Central memory CD4-positive, alpha-beta T cell (primary cell): ENCODE results near the gene TMUB1.

ENCODE experiments used
- DNase-seq: peaks from one replicate; pipeline ENCODE4 v3.0.0; 2022

TMUB1 gene

DNA sequence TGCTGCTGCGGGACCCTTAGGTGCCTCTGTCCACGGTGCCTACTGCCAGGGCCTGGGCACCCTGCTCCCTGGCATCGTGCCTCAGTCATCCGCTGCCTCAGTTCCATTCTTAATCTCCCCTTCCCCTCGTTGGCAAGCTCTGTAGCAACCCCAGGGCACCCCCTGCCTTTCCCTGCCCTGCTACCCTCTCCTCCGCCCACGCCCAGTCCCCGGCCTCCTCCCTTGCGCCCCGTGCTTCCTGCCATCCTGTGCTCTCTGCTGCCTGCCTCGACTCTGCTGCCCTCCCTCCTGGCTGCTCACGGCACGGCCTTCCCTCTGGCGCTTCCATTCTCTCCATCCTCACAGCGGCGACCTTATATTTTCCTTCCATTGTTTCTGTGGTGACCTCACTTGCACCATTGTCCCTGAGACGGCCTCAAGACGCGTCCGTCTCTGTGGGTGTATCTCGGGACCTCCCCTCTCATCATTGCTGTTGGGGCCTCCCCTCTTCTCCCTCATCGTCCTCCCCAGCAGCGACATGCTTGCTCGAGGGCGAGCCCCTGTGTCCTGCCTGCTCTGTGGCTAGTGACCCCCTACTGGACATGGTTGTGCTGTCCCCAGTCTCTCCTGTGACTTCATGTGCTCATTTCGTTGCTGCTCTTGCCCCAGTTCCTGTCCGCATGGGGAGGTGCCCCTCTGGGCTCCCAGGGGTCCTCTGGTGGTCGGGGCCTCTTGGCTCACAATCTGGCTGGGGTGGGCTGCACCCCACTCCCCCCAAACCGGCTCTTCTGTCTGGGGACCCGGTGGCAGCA is 38.3 kb upstream of the TMUB1 start:
- no peak for DNase-seq

DNA sequence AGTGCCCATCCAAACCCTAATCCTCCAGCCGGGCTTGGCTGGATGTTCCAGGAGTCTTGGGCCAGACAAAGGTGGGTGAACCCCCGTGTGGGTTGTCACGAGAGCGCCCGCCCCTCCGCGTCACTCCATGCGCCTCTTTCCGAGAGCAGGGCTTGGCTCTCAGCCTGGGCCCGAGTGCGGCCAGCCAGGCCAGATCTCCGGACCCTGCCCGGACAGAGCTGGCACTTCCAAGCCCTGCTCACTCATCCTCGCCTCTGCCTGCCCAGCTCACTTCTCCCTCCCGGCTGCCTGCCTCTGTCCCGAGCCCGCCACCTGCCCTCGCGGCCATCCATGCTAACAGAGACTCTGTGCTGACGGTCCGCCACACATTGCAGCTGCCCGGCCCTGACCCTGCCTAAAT is 37.6 kb upstream of the TMUB1 start:
- no peak for DNase-seq

DNA sequence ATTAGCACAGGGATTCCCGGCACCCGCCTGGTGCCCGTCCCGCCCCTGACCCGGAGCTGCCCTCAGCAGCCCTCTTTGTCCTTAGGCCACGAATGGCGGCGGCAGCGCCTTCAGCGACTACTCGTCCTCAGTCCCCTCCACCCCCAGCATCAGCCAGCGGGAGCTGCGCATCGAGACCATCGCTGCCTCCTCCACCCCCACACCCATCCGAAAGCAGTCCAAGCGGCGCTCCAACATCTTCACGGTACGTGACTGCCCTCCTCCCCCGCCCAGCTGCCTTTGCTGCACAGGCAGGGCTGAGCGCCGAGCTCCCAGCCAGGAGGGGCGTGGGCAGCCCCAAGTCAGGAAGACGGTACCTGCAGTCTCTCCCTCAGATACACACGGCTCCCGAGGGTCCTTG is 36.6 kb upstream of the TMUB1 start:
- DNase-seq = no peak

DNA sequence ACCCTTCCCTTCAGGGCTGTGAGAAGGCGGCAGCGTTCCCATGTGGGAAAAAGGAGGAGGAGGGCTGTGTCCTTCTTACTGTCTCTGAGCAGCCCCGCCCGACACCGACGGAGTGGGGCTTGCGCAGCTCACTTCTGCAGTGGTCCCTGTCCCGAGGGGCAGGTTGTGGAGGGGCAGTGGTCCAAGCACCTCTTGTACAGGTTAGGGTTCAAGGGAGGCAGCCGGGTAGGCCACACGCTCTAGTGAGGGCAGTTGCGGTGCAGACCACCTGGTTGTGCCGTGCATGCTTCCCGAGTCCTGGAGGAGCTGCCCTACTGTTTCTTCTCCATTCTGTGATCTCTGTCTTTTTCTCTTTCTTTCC is 35.7 kb upstream of the TMUB1 start:
- no peak for DNase-seq

DNA sequence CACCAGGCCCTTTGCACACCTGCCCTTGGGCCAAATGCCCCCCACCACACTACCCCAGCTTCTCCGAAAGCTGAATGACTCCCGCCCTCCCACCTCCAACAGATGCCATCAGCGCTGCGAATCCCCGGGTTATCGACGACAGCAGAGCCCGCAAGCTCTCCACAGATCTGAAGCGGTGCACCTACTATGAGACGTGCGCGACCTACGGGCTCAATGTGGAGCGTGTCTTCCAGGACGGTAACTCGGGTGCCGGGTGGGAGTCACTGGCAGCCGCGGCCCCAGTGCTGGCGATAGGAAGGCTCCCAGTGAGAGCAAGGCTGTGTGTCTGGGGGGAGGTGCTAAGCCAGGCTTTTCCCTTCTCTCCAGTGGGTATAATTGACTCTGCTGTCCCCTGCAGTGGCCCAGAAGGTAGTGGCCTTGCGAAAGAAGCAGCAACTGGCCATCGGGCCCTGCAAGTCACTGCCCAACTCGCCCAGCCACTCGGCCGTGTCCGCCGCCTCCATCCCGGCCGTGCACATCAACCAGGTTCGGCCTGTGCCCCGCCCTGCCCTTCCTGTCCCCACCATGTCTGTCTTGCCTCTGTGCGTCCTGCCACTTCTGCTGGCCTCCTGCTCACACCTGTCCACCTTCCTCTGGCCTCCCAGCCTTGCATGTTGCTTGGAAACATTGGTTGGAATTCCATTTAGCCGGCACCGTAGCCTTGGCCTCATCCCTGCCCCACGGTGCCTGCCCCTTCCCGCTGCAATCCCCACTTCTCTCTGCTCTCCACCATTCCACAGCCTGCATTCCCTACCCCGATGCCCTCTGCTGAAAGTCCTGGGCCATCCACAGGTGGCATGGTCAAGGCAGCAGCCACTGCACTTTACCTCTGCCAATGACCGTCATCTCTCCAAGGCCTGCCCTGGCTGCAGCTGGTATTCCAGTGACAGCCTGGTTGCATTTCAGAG is 35.1 kb upstream of the TMUB1 start:
- no peak for DNase-seq

DNA sequence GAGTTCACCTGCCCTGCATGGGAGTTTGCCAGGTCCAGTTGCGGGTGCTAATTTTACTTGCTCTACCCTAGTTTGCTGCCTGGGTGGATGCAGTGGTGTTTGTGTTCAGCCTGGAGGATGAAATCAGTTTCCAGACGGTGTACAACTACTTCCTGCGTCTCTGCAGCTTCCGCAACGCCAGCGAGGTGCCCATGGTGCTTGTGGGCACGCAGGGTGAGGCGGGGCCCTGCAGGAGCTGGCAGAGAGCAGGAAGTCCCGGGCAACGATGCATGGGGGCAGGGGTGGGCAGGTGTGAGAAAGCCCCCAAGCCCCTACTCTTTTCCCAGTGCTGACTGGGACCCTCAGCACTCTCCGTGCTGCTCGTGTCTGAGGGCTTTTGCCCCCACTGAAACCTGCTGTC is 34.3 kb upstream of the TMUB1 start:
- DNase-seq = peak; percentile 69

DNA sequence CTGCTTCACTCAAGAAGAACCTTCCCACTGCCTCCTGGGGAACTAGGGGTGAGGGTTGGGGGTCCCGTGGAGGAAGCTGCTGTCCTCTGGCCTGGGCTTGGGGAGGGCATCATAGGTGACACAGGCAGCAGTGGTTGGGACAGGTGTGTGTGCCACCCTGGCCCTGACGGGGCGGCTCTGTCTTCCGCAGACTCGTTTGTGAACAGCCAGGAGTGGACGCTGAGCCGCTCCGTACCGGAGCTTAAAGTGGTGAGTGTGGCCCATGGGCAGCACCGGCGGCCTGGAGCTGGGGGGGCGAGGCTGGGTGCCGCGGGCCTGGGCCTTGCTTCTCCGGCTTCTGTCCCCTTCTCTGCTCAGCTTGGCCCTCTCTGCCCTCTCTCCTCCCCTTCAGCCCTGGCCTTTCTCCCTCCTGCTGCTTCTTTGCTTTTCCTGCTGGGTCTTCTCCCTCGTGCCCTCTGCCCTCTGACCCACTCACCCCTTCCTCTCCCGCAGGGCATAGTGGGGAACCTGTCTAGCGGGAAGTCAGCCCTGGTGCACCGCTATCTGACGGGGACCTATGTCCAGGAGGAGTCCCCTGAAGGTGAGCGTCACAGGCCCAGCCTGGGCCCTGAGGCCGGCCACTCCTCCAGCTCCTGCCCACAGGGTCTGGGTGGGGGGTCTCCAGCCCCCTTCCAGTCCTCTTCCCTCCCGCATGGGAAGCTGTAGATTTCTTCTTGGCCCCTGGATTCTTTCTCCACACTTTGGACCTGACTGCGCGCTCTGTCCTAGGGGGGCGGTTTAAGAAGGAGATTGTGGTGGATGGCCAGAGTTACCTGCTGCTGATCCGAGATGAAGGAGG is 33.5 kb upstream of the TMUB1 start:
- no peak for DNase-seq

DNA sequence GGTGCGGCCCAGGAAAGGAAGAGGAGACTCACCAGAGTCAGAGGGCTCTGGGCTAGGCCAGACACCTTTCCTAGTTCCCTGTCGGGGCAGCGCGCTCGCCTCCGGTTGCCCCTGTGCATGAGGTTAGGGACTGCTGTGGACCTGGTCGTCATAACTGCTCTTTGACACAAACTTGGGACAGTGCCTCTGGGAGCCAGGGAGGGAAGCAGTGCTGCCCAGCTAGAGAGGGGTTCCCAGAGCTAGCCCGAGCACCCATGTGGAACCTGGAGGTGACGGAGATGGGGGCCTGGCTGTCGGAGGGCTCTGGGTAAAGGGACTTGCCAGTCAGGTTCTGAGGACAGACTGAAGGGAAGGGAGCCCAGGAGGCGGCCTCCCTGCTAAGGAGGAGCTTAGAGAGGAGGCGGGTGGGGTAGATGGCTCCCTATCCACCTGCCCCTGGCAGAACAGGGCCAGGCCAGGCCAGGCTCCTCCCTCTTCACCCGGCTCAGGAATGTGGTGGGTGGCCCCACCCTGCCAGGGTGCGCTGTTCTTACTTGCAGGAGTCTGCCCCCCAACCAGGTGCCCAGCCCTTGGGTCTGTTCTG is 32.6 kb upstream of the TMUB1 start:
- DNase-seq = no peak

DNA sequence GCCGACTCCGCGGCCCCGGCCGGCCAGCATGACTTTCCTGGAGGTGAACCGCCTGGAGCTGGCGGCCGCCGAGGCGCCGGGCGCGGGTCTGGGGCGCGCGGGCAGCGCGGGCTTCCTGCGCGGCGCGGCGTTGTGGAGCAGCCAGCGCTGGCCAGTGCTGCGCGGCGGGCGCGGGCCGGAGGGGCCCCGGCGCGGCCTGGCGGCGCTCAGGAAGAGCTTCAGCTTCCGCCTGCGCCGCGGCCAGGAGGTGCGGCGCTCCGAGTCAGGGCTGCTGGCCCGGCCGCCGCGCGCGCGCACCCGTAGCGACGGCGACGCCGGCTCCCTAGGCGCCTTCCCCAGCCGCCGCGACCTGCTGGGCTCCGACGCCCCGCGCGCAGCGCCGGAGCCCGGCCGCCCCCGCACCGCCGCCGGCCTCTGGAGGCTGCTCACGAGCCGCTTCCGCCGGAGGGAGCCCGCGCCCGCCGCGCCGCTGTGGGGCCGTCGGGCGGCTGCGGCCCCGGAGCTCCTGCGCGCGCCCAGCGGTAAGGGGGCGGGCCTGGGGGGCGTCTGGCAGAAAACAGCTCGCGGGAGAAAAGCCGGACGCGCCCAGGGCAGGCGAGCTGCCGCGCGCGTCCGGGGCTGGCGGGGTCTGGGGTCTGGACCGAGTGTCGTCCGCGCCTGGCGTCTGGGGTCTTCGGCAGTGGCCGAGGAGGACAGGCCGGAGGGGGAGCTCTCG is 32.0 kb upstream of the TMUB1 start:
- peak; percentile 27 for DNase-seq

DNA sequence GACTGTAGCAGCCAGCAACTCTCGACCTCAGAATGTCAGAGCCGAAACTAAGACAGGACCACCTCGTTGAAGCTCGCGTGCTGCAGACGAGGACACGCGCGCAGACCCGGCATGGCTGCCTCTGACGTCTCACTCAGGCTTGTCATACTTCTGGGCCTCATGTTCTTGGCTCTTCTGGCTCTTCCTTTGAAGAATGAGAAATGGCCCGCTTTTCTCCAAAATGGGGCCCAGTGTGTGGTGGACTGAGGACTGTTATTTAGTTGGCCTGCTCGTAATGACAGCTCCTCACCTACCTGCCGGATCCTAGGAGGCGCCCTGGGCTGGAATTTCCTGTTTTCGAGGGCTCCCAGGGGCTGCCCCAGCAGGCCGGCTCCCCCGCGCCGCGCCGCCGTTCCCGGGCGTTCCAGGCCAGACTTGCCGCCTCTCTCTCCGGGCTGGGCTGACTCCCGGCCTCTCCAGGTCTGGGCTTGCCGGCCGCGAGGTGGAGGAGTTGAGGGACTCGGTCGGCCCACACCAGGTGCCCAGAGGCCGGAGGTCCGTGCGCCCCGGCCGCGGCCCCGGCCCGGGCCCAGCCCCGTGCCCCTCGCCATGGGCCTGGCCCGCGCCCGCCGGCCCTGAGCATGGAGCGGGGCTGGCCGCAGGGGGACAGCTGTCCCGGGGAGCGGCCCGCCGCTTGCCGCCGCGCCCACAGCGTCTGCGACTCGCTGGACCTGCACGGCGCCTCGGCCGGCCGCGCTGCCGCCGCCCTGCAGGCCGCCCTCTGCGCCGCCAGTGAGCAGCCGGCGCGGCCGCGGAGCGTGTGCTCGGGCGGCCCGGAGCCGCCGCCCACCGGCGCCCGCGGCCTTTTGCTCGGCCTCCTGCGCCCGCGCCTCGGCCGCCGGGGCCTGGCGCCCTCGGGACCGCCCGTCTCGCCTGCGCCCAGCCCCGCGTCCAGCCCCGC is 31.1 kb upstream of the TMUB1 start:
- no peak for DNase-seq

DNA sequence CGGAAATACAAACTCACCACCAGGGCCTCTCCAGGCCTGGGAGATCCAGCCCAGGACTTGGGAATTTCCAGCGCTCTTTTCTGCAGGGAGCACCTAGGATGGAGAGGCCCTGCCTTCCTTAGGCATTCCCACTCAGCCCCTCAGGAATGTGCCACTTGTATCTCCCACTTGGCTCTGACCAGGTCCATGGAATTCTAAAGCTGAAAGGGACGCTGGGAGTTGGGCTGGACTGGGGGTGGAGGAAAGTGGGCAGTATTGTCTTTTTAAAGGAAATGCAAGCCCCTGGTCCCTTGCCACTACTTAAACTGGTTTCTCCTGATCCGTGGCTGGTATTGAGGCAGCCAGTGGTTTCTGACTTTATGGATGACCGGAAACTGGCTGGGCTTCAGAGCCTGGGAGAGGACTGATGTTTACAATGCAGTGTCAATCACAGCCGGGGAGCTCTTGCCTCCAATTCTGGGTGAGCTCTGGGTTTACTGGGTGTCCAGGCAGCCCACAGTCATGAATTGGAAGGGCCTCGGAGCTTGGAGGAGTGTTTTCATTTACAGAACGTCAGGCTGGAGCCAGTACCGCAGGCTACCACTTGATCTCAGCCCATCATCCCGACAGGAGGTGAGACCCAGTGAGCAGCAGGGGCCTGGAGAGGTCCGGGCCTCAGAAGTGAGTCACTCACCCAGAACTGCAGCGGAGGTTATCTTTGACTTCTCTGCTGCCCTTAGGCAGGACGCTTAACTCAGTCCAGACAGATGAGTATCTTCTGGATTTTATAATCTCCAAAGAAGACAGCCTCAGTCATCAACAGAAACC is 30.3 kb upstream of the TMUB1 start:
- no peak for DNase-seq

DNA sequence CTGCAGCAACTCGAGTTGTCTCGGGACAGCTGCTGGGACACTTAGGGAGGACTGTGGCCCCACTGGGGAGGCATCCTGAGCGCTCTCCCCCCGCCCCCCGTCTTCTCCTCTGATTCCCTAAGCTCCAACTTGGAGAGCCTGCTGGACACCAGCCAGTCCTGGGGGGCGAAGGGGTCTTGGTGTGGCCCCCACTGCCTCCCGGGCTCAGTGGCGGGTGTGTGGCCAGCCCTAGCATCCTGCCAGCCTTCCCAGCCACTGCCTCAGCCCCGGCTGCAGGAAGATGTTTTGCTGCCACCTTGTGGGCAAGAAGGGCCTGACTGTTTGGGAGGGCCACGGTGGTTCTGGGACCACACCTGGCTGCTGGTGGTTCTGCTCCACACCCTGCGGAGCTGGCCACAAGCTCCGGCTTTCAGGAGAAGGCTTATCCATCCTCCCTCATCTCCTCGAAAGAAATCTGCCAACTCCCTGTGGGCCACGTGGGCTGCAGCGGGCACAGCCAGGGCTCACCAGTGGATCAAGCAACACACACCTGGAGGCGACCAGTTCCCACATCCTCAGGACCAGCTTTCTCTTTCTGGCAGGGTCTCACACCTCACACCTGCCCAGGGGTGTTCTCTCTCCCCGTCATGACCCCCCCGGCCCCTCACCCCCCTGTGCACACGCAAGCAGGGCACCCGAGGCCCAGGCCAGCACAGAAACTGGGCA is 27.8 kb upstream of the TMUB1 start:
- DNase-seq = peak; percentile 62

DNA sequence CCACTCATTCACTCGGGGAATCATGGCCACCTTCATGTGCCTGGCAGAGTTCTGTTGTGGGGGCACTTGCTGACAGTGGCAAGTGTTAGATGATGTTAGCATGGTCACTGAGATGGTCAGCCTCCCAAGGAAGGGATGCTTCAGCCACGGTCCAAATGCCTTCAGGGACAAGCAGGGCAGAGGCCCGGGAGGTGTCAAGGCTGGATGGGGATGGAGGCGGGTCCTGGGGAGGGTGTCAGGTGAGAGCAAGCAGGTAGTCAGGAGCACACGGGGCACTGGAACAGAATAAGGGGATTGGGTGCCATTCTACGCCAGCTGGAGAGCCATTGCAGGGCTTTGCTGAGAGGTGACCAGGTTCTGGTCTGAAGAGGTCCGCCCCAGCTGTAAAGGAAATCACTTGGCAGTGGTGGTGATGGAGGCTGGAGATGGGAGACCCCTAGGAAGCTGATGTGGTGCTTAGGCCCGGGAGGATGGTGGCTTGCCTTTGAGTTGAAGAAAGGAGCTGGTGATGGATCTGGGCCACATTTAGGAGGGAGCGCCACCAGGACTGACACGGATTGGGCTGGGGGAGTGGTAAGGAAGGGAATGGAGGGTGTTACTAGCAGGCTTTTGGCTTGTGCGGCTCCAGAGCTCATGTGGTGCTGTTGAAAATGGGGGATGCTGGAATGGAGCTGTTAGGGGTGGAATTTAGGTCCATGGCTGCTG is 27.1 kb upstream of the TMUB1 start:
- no peak for DNase-seq

DNA sequence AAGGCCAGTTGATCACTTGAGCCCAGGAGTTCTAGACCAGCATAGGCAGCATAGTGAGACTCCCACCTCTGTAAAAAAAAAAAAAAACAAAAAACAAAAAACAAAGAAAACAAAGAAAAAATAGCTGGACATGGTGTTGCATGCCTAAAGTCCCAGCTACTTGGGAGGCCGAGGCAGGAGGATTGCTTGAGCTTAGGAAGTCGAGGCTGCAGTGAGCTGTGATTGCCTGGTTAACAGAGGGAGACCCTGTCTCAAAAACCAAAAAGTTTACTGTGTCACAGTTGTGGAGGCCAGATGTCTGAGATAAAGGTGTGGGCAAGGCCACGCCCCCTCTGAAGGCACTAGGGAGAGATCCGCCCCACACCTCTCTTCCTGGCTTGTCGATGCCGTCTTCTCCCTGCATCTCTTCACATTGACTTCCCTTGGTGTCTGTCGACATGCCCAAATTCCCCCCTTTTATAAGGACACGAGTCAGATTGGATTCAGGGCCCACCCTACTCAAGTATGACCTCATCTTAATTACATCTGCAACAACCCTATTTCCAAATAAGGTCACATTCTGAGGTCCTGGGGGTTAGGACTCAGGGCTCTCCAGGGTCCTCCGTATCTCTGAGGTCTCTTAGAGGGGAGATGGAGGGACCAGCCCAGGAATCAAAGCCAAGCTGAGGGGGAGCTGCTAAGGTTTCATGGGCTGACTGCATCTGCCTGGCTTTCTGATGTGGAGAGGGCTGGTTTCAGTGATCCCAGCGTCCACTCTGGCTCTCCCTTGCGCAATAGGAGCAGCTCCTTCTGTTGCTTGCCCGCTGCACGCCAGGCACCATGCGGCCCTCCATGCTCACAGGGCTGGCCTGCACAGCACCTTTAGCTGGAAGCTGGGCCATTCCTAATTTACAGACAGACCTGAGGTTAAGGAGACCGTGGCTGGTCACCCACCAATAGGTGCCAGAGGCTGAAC is 26.1 kb upstream of the TMUB1 start:
- no peak for DNase-seq

DNA sequence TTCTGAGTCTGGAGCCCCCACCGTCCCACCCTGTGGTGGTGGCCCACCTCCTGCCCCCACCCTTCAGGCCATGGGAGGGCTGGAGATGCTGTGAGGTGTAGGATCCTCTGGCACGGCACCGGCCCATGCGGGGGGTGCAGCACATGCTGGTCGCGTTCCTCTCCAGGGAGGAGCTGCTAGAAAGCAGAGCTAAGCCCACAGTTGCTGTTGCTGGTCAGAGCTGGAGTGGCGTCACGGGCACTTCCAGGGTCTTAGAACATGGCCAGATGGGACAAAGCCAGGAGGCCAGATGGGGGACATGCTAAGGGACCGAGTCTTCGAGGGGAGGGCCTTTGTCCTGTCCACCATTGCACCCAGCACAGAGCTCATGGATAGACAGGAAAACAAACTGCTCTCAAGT is 24.6 kb upstream of the TMUB1 start:
- no peak for DNase-seq

DNA sequence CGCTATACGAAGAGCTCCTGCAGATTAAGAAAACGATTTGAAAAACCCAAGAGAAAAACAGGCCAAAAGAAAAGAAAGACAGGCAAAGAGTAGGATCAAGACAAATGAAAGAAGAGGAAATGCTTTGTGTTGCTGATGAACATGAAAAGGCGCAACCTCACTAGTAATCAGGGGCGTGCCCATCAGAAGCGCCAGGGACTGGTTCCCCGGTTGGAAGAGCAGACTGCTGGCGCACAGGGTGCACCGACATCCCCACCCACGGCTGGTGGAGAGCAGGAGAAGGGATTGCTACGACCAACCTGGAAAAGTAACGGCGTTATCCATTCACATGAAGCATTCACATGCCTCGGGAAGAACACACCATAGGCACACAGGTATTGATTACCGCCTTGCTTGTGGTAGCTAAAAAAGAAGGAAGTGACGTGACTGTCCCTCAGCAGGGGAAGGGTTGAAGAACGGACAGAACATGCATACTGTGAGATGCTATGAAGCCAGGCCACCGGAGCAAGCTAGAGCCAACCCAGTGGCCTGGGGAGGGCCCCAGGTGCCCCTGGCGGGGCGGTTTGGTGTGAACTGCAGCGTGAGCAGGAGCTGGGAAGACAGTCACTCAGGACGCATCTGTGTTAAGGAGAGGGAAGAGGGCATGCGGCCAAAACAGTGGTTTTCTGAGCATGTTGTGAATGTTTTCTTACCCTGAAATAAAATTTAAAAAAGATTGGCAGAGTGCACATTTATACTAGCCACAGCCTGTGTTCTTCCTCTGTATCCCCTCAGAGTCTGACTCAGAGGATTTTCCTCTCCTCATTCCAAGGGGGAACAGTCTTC is 21.3 kb upstream of the TMUB1 start:
- no peak for DNase-seq

DNA sequence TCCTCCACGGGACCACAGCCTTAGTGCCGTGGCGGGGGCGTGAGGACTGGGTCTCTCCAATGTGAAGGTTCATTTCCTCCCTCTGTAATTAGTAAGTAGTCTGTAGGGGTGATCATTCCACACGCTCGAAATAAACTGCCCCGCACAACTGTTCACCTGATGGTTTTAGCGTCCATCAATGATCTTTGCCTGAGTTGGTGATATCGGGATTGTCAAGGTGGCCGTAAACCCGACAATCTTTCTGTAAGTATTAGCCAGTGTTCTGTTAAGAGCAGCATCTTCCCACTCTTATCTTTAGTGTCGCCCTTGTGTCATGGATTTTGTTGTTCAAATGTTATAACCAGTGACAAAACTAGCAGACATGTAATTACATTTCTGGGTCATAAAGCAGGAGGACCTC is 20.7 kb upstream of the TMUB1 start:
- no peak for DNase-seq
